H9 (cell line): Measurements from ENCODE around the gene TBCK. TPM values are rescaled to one million over a fixed set of nuclear protein-coding genes. Genes with fewer than 3 reads are reported as not detected.

Experiments
- DNase-seq: peaks from one replicate; pipeline ENCODE4 v3.0.0-alpha.2; 2017
- H2AFZ ChIP-seq: one replicate; pipeline ENCODE4 v1.6.1; 2013; ENCODE audit warnings: mild to moderate bottlenecking, low read length, control low read depth, moderate library complexity
- H2AK5ac ChIP-seq: 2 replicates; pipeline ENCODE4 v1.6.1; 2013; ENCODE audit warnings: low read length, control low read depth, mixed read lengths; ENCODE audit not compliant: insufficient read length
- H2BK120ac ChIP-seq: one replicate; pipeline ENCODE4 v1.6.1; 2013; ENCODE audit warnings: low read depth, mild to moderate bottlenecking, low read length, control low read depth, inconsistent platforms; ENCODE audit not compliant: poor library complexity, severe bottlenecking
- H2BK12ac ChIP-seq: 2 replicates; pipeline ENCODE4 v1.6.1; 2013; ENCODE audit warnings: low read length, control low read depth, mixed read lengths, low read depth; ENCODE audit not compliant: insufficient read length
- H2BK15ac ChIP-seq: 2 replicates; pipeline ENCODE4 v1.6.1; 2013; ENCODE audit warnings: low read depth, low read length, control low read depth
- H2BK20ac ChIP-seq: one replicate; pipeline ENCODE4 v1.6.1; 2013; ENCODE audit warnings: low read depth, mild to moderate bottlenecking, low read length, control low read depth, inconsistent platforms; ENCODE audit not compliant: poor library complexity, severe bottlenecking
- H2BK5ac ChIP-seq: 2 replicates; pipeline ENCODE4 v1.6.1; 2013; ENCODE audit warnings: low read length, control low read depth, mixed read lengths; ENCODE audit not compliant: insufficient read length
- H3K14ac ChIP-seq: 2 replicates; pipeline ENCODE4 v1.6.1; 2013; ENCODE audit warnings: low read length, control low read depth; ENCODE audit not compliant: insufficient read depth
- H3K18ac ChIP-seq: 2 replicates; pipeline ENCODE4 v1.6.1; 2013; ENCODE audit warnings: low read depth, mild to moderate bottlenecking, mixed read lengths, low read length, control low read depth; ENCODE audit not compliant: insufficient read length
- H3K23ac ChIP-seq: 2 replicates; pipeline ENCODE4 v1.6.1; 2013; ENCODE audit warnings: low read length, control low read depth, mixed read lengths, low read depth; ENCODE audit not compliant: insufficient read length
- H3K23me2 ChIP-seq: 2 replicates; pipeline ENCODE4 v1.6.1; 2013; ENCODE audit warnings: low read depth, mild to moderate bottlenecking, mixed read lengths, low read length, control low read depth; ENCODE audit not compliant: insufficient read length, poor library complexity, severe bottlenecking
- H3K27ac ChIP-seq: 2 replicates; pipeline ENCODE4 v1.5.1; 2013; ENCODE audit warnings: low read length, control low read depth, mixed read lengths, low read depth; ENCODE audit not compliant: insufficient read length
- H3K27me3 ChIP-seq: 2 replicates; pipeline ENCODE4 v1.6.1; 2013; ENCODE audit warnings: low read length, control low read depth, inconsistent platforms; ENCODE audit not compliant: insufficient read depth
- H3K4ac ChIP-seq: 2 replicates; pipeline ENCODE4 v1.6.1; 2013; ENCODE audit warnings: low read depth, mild to moderate bottlenecking, control low read depth, inconsistent platforms, low read length, moderate library complexity
- H3K4me1 ChIP-seq: 2 replicates; pipeline ENCODE4 v1.6.1; 2013; ENCODE audit warnings: low read length, control low read depth, inconsistent platforms; ENCODE audit not compliant: insufficient read depth
- H3K4me2 ChIP-seq: 2 replicates; pipeline ENCODE4 v1.6.1; 2013; ENCODE audit warnings: low read length, control low read depth, mixed read lengths; ENCODE audit not compliant: insufficient read length, insufficient read depth
- H3K56ac ChIP-seq: 2 replicates; pipeline ENCODE4 v1.6.1; 2013; ENCODE audit warnings: low read depth, mild to moderate bottlenecking, mixed read lengths, low read length, control low read depth; ENCODE audit not compliant: insufficient read length
- H3K79me1 ChIP-seq: 2 replicates; pipeline ENCODE4 v1.6.1; 2013; ENCODE audit warnings: low read depth, mild to moderate bottlenecking, moderate library complexity, low read length, control low read depth, inconsistent platforms; ENCODE audit not compliant: insufficient read depth, poor library complexity, severe bottlenecking
- H3K79me2 ChIP-seq: 2 replicates; pipeline ENCODE4 v1.6.1; 2013; ENCODE audit warnings: low read length, control low read depth, inconsistent platforms; ENCODE audit not compliant: insufficient read depth
- H3K9ac ChIP-seq: 2 replicates; pipeline ENCODE4 v1.6.1; 2013; ENCODE audit warnings: low read length, control low read depth, mixed read lengths; ENCODE audit not compliant: insufficient read length; ENCODE audit errors: extremely low read depth
- H3K9me3 ChIP-seq: one replicate; pipeline ENCODE4 v1.6.1; 2013; ENCODE audit warnings: low read depth, low read length, inconsistent platforms; ENCODE audit not compliant: control insufficient read depth
- H3T11ph ChIP-seq: one replicate; pipeline ENCODE4 v1.6.1; 2013; ENCODE audit warnings: mild to moderate bottlenecking, low read length, control low read depth, inconsistent platforms
- H4K20me1 ChIP-seq: one replicate; pipeline ENCODE4 v1.6.1; 2013; ENCODE audit not compliant: control insufficient read depth, insufficient read length, insufficient read depth
- H4K5ac ChIP-seq: 2 replicates; pipeline ENCODE4 v1.6.1; 2013; ENCODE audit warnings: low read depth, mild to moderate bottlenecking, mixed read lengths, low read length, control low read depth; ENCODE audit not compliant: insufficient read length
- H4K8ac ChIP-seq: replicated peaks from 2 replicates; pipeline ENCODE4 v1.6.1; 2013; ENCODE audit warnings: low read length, control low read depth, mixed read lengths, low read depth; ENCODE audit not compliant: insufficient read length
- H4K91ac ChIP-seq: 2 replicates; pipeline ENCODE4 v1.6.1; 2013; ENCODE audit warnings: low read depth, mild to moderate bottlenecking, moderate library complexity, mixed read lengths, low read length, control low read depth; ENCODE audit not compliant: insufficient read length
- H3K27ac Mint-ChIP-seq, 3 experiments: 2 replicates in 2 of 3; 3 replicates in 1 of 3; pipeline ENCODE4 v1.8.0; 2020 to 2021; ENCODE audit warnings: mixed read lengths in 3 of 3, mild to moderate bottlenecking in 1 of 3, moderate library complexity in 1 of 3
- H3K27me3 Mint-ChIP-seq: 2 replicates; pipeline ENCODE4 v1.8.0; 2021; ENCODE audit warnings: low read depth, mild to moderate bottlenecking, moderate library complexity, mixed read lengths
- H3K36me3 Mint-ChIP-seq, 3 experiments: 2 replicates in 2 of 3; 3 replicates in 1 of 3; pipeline ENCODE4 v1.8.0; 2020 to 2021; ENCODE audit warnings: low read depth in 3 of 3, mixed read lengths in 3 of 3; ENCODE audit not compliant: insufficient read depth in 1 of 3
- H3K4me1 Mint-ChIP-seq, 2 experiments: 2 replicates each; pipeline ENCODE4 v1.8.0; 2020; ENCODE audit warnings: mixed read lengths in 2 of 2
- H3K4me3 Mint-ChIP-seq, 2 experiments: 2 replicates in 1 of 2; 3 replicates in 1 of 2; pipeline ENCODE4 v1.8.0; 2020 to 2021; ENCODE audit warnings: mild to moderate bottlenecking in 2 of 2, mixed read lengths in 2 of 2, moderate library complexity in 1 of 2
- H3K9me3 Mint-ChIP-seq, 2 experiments: 2 replicates in 1 of 2; 3 replicates in 1 of 2; pipeline ENCODE4 v1.8.0; 2020; ENCODE audit warnings: mild to moderate bottlenecking in 2 of 2, mixed read lengths in 2 of 2, moderate library complexity in 1 of 2
- CTCF ChIP-seq: fragments of 200-600 bp; sonication (generic); conservative IDR thresholded peaks from 3 replicates; pipeline ENCODE4 v1.8.0; 2021; ENCODE audit warnings: antibody characterized with exemption, mild to moderate bottlenecking
- WGBS: extraction: QIAGEN DNeasy Blood & Tissue Kit; methylation state at CpG from one replicate; pipeline ENCODE4 v1.1.7; 2013; ENCODE audit warnings: missing lambda C conversion rate, low lambda C conversion rate, mixed read lengths; ENCODE audit not compliant: insufficient read length; ENCODE audit errors: extremely low coverage; 5-methylcytosine and 5-hydroxymethylcytosine counted together
- total RNA-seq: library from RNA; stranded (reverse); gene quantifications from 2 replicates; pipeline ENCODE4 v1.2.1, GENCODE V29; 2021

Gene TBCK
- total RNA-seq, 1 experiment from 2014 or later: 22.1 TPM

GRCh38 chr4:106116025-106116424 lies 200.0 kb downstream of the TBCK start:
- Histone ChIP-seq H2BK5ac (no peak overlapping the region), H3K23me2 (no peaks in the 10 kb centered on the region), H2BK12ac (no peak overlapping the region), H2AK5ac (no peak overlapping the region), H2BK15ac (no peak overlapping the region), H3K23ac (no peak overlapping the region), H3K14ac (no peak overlapping the region), H3K79me2 (no peaks in the 10 kb centered on the region), H3K4me1 (no peaks in the 10 kb centered on the region), H3K27me3 (no peaks in the 10 kb centered on the region), H3K9me3 (peaks cover 10% of the 10 kb centered on the region), H2BK120ac (no peak overlapping the region), H4K20me1 (no peaks in the 10 kb centered on the region), H3K56ac (no peak overlapping the region), H3K4ac (no peak overlapping the region), H3K18ac (no peak overlapping the region), H2BK20ac (no peak overlapping the region), H3K4me2 (no peak overlapping the region), H3T11ph (no peak overlapping the region), H3K9ac (no peak overlapping the region), H3K79me1 (no peaks in the 10 kb centered on the region), H4K91ac (no peak overlapping the region), H4K5ac (no peak overlapping the region), H3K27ac (no peak overlapping the region), H2AFZ (no peak overlapping the region), H4K8ac (no peak overlapping the region)
- Mint-ChIP-seq H3K27ac (no peak overlapping the region), H3K36me3 (peaks cover 44 to 59% (median 46%) of the 10 kb centered on the region in 3 experiments), H3K4me1 (peaks cover 10 to 15% of the 10 kb centered on the region in 2 experiments), H3K9me3 (peaks cover 25 to 36% of the 10 kb centered on the region in 2 experiments), H3K27me3 (no peaks in the 10 kb centered on the region; the same call in 1 of the 2 replicates), H3K4me3 (no peak overlapping the region; a peak in 1 of 5 replicates)
- no CpG with 5 or more reads among the region's 2 CpGs for WGBS
- no peak for TF ChIP-seq CTCF
- DNase-seq: no peak
